GM18517 (cell line): ENCODE measurements around the gene AGAP1.

Source experiments
- ATAC-seq: cut with Tn5 transposase; IDR thresholded peaks from one replicate; pipeline ENCODE4 v1.9.1; 2021; ENCODE audit warnings: mild to moderate bottlenecking, moderate library complexity; ENCODE audit not compliant: unreplicated experiment

Gene AGAP1

DNA sequence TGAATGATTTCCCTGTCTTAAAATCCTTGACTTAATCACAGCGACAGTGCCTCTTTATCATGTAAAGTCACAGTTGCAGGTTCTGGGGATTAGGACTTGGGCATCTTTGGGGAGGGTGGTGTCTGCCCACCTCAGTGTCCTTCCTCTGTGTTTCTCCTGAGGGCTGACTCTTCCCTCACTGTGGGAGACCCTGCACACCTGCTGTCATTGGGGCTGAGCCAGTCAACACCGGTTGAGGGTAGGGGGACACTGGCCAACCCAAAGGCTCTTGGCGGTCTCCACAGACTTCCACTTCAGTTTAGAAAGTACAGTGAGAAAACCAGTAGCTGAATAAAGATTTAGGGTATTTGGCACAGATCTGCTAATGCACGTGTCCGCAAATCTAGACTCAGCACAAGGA lies 36.9 kb downstream of the AGAP1 start:
- ATAC-seq: no peak

DNA sequence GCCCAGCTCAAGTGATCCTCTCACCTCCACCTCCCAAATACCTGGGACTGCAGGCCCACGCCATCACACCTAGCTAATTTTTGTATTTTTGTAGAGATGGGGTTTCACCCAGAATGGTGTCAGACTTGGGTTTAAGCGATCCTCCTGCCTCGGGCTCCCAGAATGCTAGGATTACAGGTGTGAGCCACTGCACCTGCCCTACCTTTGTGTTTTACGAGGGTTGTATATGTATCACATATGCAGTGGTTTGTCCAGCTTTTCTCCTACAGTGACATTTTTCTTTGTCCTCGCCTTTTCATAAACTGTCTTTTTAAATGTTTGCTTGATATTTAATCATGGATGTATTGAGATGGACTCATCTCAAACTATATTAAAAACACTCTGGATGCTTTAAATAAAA lies 38.5 kb downstream of the AGAP1 start:
- ATAC-seq: no peak

DNA sequence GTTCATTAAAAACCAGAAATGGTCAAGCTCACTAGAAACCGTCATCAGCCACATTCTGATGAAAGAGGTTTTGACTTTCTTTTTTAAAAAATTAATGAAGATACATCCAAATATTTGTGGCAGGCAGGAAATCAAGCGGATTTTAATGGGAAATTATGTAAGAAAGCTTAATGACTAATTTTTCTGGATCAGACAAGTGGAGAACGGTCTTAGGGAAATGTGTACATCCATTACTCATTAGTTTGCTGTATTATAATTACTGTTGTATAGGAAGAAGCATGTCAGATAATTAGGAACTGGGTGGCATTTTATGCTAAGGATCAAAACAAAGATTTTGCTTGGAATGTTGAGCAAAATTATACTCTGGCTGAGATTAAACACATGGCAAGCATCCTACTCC lies 39.4 kb downstream of the AGAP1 start:
- no peak for ATAC-seq

DNA sequence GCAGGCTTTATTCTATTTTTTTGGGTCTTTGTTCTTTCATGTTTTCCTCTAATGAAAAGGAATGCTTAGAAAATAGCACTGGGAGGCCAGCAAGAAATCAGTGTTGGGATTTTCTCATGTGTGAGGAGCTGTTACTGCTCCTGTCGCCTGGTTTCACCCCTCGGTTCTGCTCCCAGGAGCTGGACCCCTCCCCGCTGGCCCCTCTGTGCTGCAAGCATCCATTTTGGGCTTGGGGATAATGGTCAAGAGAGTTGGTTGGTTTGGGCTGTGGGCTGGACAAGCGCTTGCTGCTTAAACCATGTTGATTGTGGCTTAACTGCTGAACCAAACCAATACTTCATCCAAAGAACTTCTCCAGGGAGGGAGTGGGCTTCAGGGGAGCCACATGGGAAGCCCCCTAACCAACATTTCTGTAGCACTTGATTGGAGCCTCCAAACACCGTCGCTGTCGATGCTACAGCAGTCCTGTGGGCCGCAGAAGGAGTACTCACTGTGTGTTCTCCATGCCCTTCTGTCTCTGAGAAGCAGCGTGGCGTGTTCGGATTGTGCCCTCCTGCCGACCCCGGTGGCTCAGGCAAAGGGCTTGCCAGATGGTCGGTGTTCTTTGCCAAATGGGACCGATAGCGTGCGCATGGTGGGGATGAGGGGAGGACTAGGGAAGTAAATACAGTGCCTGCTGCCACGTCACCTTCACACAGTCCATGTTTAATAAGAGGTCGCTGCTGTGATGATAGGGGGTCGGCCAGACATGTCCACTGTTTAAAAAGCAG lies 40.0 kb downstream of the AGAP1 start:
- ATAC-seq: no peak

DNA sequence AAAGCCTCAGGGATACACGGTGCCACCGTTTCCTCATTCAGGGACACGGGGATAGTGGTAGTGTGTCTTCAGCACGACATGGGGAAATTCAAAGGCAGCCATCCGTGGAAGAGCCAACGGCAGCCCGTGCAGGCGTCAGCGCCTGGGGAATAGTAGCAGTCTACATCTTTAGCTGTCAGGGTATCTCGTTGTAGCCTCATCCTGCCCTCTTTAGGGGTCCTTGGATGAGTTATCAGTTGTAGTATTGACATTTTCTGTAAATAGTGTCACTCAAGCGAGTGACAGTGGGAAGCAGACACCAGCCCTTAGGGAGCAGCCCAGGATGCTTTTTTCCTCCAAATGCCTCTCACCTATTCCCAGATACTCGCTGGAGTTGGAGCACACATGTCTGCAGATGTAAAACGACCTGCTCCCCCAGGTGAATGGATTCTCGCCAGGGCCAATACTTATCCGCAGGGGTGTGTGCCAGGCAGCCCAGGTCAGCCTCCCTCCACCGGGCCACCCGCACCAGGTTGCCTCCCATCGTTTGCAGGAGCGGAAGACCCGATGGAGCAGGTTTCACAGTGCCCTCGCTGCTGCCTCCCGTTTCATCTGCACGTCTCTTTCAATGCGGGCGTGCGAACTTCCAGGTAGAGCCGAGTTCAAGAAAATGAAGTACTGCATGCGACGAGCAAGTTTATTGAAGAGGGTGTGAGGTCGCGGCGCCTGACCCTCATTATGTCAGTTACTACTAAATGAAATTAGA lies 41.0 kb downstream of the AGAP1 start:
- ATAC-seq: no peak

DNA sequence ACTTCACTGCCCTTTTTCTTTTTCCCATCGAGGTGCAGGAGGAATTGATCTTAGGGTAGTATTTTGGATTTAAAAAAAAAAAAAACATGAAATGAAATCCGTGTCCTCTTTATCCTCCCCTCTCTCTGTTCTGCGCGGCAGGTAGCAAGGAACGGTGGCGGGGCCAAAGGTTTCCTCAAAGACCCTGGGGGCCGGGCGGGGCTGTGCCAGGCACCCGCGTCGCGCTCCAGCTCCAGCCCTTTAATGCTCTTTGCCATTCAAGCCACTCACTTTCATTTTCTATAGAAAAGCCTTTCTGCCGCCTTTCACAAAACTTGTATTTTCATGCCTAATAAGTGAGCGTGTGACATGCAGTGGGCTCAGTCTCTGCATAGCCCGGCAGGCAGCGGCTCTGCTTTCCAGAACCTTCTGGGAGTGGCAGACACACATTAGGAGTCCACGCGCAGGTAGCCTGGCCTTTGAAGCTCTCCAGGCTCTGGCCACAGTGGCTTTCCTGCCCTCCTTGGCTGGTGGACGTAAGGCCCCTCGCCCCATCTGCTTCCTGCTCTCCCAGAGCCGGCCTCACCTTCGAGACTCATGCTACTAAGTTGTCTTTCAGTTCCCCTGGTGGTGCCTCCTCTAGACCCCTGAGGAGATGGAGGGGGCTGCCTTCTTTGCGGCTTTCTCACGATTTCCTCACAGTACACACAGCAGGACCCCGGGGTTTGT lies 41.7 kb downstream of the AGAP1 start:
- no peak for ATAC-seq

DNA sequence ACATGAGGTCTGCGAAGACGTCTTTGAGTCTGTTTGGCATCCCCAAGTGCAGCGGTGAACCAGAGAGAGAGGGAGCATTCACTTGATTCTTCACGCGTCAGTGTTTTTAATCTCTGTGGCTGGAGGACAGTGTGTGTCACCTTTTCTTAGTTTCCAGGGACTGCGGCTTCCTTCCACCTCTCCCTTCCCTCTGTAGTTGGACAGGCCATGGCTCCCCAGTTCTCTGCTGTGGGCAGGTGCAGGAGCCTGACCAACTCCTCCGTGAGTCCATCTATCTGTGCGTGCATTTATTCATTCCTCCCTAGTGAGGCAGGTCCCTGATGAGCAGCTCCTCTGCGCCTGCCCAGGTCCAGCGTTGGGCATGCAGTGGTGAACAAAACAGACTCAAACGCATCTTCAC lies 42.9 kb downstream of the AGAP1 start:
- ATAC-seq: no peak

DNA sequence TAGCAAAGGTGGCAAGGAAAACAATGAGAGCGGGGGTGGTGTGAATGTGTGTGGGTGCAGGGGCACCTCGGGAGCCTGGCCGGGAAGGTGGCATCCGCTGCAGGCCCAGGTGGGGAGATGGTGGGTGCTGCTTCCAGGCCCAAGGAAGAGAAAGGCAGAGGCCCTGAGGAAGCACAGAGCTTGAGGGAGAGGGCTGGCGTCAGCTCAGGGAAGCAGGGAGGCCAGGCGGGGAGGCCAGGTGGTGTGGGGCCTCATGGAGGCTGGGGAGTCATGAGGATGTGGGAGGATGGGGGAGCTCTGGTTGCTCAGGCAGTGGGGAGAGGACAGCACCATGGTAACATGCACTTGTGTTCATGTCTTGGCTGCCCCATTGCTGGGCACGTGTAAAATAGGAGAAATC lies 43.3 kb downstream of the AGAP1 start:
- no peak for ATAC-seq

DNA sequence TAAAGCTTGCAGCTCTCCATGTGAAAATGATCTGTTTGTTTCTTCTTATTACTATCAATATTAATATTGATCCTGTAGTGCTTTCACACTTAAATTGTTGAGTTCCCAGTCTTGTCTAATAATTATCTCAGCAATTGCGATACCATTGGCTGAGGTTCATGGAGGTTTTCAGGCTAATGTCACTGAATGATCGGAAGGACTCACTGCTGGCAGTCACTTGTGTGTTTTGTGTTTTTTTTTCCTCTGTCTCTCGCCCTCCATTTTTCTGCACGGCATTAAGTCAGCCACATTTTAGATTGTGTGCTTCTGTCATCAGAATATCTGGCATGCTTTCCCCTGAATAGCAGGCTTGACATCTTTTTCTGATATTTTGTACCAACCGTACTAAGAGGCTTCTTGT lies 43.7 kb downstream of the AGAP1 start:
- ATAC-seq: no peak

DNA sequence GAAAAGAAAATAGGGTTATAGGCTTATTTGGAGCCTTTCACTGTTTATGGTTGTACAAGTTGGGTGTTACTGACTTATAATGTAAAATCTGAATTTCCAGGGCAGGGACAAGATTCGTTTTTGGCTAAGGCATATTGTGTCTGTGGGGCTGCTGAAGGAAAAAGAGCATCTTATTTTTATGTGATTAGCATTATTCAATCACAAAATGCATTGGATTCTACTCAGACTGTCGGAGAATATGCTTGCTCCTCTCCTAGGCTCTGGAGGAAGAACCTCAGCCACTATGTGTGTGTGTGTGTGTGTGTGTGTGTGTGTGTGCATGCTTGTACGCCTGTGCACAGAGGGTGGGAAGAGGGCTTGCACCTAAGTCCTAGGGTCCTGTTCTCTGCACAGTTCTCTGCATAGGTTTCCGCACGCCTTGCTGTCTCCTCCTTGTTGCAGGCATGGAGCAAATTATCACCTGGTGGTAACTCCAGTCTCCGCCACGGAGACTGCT lies 44.3 kb downstream of the AGAP1 start:
- no peak for ATAC-seq

DNA sequence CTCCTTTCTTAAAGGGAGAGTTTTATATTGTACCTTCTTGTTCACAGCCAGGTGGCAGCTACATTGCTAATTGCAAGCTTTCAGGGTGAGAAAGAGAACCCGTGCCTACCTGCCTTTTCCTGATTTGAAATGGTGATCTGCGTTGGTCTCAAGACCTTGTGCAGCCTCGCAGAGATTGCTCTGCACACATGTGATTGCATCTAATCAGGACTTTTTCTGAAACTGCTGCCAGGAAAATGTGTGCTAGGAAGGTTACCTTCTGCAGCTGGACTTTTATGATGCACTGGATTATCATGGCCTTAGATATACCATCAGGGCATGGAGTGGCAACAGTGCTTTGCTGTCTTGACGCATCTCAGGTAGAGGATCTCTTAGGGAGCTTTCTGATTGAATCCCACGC lies 45.1 kb downstream of the AGAP1 start:
- ATAC-seq: no peak

DNA sequence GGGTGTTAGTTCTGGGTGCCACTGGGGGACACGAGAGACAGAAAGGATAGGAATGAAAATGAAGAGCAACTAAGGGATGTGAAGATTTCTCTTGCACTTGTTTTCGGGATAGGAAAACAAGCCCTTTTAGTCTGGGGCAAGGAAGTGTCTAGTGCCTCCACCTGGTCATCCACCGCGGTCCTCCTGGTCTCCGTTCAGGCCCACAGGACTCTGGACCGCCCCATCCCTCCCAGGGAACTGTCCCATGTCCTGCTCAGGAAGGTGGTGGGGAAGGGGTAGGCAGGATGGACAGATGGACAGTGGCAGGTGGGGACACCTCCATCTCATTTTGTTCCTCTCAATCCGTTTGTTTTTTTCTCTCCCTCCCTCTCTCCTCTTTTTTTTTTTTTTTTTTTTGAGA lies 45.9 kb downstream of the AGAP1 start:
- no peak for ATAC-seq

DNA sequence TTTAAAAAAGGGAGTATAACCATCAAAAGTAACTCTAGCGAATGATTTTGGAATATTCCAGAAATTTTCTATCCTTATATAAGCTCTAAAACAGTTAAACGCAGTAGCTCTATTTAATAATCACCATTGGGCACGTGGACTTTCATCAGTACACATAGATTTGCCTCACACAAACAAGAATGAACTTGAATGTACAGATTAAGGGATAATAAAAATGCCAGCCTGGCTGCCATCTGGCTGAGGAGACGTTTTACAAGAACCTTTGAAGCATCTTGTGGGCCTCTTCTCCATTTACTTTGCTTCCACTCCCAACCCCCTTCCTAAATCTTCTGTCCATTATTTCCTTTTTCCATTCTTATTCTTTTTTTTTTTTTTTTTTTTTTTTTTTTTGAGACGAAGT lies 47.2 kb downstream of the AGAP1 start:
- ATAC-seq: no peak

DNA sequence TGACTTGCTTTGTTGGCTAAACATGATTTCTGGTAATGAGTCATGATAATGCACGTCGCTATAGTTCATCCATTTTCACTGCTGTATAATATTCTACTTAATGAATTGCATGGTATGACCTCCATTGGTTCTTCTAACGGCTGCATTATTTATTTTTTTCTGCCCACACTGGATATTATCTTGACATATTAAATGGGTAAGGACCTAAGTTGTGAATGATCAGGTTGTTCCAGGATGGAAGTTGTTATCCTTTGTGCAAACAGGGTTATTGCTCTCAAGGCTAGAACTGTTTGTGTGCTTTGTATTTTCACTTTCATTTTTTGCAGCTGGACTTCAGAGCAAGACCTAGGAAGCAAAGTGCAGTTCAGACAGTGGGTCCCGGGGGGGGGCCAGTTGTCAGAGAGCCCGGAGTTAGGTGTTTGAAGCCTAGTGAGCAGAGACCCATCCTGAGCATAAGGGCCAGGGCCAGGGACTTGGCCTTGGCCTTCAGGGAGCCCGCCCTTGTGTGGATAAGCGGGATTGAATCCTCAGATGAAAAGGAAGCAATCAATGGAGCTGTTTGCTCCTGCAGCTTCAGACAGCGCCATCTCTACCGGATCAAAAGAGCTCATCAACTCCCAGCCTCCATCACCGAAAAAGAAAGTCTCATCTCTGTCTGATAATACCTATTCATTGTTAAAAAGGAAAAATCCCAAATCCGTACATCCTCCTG lies 48.2 kb downstream of the AGAP1 start:
- ATAC-seq: no peak

DNA sequence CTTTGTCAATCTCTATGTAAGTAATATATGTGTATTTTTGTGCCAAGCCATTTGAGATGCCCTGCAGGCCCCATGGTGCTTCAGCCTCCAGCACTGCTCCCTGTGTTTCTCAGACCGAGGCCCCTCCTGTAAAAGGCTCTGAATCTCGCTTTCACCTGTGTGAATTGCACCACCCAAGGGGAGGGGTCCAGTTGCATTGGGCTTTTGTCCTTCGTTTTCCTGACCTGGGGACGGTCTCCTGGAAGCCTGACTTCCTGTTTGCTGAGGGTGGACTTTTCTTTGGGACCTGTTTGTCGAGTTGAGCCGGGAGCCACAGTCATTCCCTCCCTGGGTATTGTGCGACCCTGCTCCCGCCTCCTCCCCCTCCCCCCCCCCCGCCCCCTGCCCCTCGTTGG lies 48.9 kb downstream of the AGAP1 start:
- no peak for ATAC-seq

DNA sequence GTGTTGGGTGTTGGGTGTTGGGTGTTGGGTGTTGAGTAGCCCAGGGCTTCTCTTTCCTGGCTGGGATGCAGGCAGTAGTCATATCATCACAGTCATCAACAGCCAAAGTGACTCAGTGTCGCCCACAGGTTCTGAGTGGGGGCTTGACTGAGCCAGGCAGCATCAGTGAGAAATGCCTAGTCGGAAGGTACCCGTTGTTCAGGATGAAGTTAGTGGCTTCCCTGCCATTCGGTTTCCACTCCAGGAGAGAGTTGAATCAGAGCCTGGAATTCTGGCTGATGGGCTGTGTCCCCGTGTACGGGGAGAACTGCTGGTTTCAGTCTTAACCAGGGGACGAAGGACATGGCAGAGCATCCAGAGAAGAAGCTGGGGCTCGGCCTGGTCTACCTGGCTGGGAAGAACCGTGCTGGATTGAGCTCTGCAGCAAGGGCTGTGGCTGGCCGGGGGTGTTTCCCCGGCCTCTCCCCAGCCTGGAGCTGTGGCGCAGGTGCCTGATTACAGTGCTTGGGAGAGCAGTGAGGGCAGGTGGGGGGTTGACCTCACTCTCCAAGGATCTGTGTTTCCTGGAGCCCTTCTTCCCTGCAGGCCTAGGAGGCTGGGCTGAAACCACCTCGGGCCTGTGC lies 49.4 kb downstream of the AGAP1 start:
- no peak for ATAC-seq

DNA sequence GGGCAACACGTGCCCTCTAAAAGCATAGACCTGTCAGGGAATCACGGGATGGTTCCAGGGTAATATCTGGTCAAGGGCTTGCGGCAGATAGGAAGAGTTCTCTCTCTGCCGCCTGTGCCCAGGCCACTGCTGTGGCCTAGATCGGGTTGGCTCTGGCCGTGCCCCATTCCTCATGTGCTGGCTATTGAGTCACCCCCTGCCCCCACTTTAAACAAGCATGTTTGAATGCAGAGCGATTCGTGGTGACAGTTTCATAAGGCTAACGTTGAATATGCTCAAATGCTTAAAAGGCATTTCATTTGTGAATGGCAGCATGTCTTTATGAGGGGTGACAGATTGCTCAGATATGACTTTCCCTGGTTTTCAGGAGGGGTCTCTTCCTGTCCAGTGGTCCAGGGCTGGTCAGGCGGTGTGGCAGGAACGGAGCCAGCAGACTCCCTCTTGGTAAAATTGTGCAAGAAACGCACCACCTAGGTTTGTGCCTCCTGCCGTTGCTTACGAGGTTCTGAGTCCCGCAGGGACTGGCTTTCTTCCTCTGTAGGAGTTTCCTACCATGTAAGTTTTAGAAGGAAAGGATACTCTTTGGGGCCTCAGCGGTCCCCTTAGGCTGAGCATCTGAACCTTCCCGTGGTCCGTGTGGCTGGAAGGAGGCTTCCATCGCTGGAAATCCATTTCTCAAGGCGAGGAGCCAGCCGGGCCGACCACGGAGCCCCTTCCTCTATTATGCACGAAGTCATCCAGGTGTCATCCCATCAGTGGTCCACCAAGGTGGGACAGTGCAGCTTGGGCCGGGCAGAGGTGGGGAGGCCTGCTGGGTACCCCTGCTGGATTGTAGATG lies 50.2 kb downstream of the AGAP1 start:
- ATAC-seq: no peak

DNA sequence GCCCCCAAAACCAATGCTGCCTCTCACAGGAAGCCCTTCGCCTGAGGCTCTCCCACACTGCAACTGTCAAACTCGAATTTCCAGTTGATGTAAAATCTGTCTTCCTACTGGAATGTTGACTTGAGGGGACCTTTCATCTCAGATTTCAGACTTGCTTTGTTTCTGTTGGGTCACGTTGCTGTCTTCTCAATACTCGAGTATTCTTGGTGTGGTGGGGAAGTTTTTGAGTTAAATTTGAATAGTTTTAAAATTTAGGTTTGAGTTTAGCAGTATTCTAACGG lies 50.8 kb downstream of the AGAP1 start:
- no peak for ATAC-seq

DNA sequence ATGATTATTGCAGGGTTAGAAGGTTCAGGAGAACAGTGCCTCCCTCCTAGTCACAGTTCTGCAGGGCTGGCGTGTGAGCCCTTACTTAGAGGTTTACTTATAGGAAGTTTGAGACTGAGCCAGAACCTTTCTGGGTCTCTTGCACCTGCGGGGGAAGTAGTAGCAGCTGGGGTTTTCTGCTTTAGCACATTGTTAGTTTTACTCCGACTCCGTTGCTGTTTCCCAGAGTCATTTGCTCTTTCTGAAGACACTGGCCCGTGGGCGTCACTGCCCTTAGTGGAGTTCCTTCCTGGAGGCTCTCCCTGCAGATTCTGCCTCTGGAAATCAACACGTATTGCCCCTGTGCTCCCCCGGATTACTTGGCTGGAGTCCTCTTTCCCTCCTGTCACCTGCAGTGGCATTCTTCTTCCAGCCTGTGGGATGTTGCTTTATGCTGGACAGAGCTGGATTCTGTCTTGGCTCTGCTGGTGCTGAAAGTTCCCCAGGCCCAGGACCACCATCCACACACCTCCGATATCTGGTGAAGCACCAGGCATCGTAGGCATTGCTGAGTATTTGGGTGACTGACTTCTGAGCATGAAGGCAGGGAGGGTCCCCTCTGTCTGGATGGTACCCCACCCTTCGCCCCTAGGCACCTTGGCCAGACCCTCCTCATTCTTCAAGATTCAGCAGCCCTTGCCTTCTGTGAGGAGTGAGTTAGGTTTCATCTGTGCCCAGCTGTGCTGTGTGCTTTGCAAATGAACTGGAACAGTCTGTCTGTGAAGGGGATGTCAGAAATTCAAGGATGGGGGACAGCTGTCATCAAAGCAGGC lies 51.7 kb downstream of the AGAP1 start:
- ATAC-seq: no peak

DNA sequence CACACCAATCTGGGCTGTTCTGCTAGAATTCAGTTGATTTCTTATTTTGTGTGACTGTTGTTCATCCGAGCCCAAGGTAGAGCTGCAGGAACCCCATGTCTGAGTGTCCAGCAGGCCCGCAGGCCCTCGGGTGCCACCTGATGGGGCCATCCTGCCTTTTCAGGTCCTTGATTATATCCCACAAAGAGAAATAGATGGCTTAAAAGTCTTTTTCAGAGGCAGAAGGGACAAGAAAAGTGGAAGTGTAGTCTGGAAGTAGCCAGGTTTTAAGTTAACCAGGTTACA lies 52.2 kb downstream of the AGAP1 start:
- ATAC-seq: no peak
